Activated CD4-positive, CD25-positive, alpha-beta regulatory T cell (primary cell): ENCODE data around the gene ZNF502.
"Not testable (repeated sequence)": the region's sequence is repeated elsewhere in the genome, so short reads cannot be mapped to it uniquely, and the experiment has no call there.

ENCODE experiments used
- DNase-seq, 4 experiments: peaks; one replicate each; lab custom pipeline; 2025; lab: John Stamatoyannopoulos, UW

ZNF502 gene

GRCh38 chr3:44712455-44713075 is at the start of gene ZNF502:
ZNF502 (plus strand) TSS chr3:44712660; CDS start chr3:44720262, 7,602 bp downstream.
- DNase-seq = peak; percentile 5 to 43 (median 27)

- DNase-seq = no peak
These were observed 47.3 kb upstream of the ZNF502 start for GRCh38 chr3:44665173-44665572.

- DNase-seq = no peak
These were observed 46.1 kb upstream of the ZNF502 start for GRCh38 chr3:44666346-44666745.

GRCh38 chr3:44669760-44670159 is 42.7 kb upstream of the ZNF502 start:
- DNase-seq = no peak

- DNase-seq = not testable (repeated sequence)
These were observed 39.0 kb upstream of the ZNF502 start for GRCh38 chr3:44673466-44673865.

GRCh38 chr3:44674211-44674610 is 38.2 kb upstream of the ZNF502 start:
- DNase-seq = no peak

GRCh38 chr3:44678480-44679116 is 33.9 kb upstream of the ZNF502 start:
- DNase-seq = no peak

- no peak for DNase-seq
These were observed 31.5 kb upstream of the ZNF502 start for GRCh38 chr3:44680921-44681455.

GRCh38 chr3:44682182-44682896 is 30.1 kb upstream of the ZNF502 start:
- DNase-seq = no peak

GRCh38 chr3:44685128-44685800 is 27.2 kb upstream of the ZNF502 start:
- DNase-seq = peak in 3 of 4 experiments; percentile 9 to 36 (median 26)

GRCh38 chr3:44687898-44688297 is 24.6 kb upstream of the ZNF502 start:
- no peak for DNase-seq

GRCh38 chr3:44721231-44722102 is 9.0 kb downstream of the ZNF502 start:
- no peak for DNase-seq

- DNase-seq = no peak
These were observed 9.6 kb downstream of the ZNF502 start for GRCh38 chr3:44722103-44722401.

- DNase-seq = peak; percentile 60 to 77 (median 72)
These were observed 17.0 kb downstream of the ZNF502 start, which contains the start of gene ZNF501 for GRCh38 chr3:44729384-44729910. ZNF501 (plus strand) TSS chr3:44729635; CDS start chr3:44734422, 4,787 bp downstream.

GRCh38 chr3:44734646-44735168 is 22.2 kb downstream of the ZNF502 start:
- no peak for DNase-seq

GRCh38 chr3:44761101-44761423 is 48.6 kb downstream of the ZNF502 start:
- DNase-seq = no peak

- peak; percentile 93 to 97 (median 94) for DNase-seq
These were observed 49.1 kb downstream of the ZNF502 start, which contains the start of the genes KIAA1143 and KIF15 for GRCh38 chr3:44761424-44762169. KIAA1143 (minus strand) TSS chr3:44761619; CDS start chr3:44761602, 17 bp downstream. KIF15 (plus strand) TSS chr3:44761794; CDS start chr3:44761866, 72 bp downstream.

GRCh38 chr3:44762170-44762677 is 49.8 kb downstream of the ZNF502 start:
- no peak for DNase-seq

GRCh38 chr3:44762690-44763089 is 50.2 kb downstream of the ZNF502 start:
- DNase-seq = no peak

- DNase-seq = no peak
These were observed 51.8 kb downstream of the ZNF502 start for GRCh38 chr3:44764248-44764647.
